DND-41 (cell line): Measurements from ENCODE around the gene RGS8.

Source experiments
- ATAC-seq: fragments of 200-7000 bp; cut with Tn5 transposase; 3 replicates; pipeline ENCODE4 v1.9.1; 2021; ENCODE audit warnings: low read depth; ENCODE audit not compliant: insufficient read depth
- DNase-seq: peaks from one replicate; pipeline ENCODE4 v3.0.0-alpha.2; 2020
- H2AFZ ChIP-seq: 2 replicates; pipeline ENCODE4 v1.6.0; 2012; ENCODE audit warnings: low read depth, low read length
- H3K27ac ChIP-seq: 2 replicates; pipeline ENCODE4 v1.5.1; 2012; ENCODE audit warnings: low read length, inconsistent platforms
- H3K27me3 ChIP-seq: fragments of 200-600 bp; sonication (generic); 2 replicates; pipeline ENCODE4 v1.6.0; 2012; ENCODE audit warnings: low read length, mild to moderate bottlenecking, inconsistent platforms; ENCODE audit not compliant: insufficient read depth, poor library complexity
- H3K36me3 ChIP-seq: 2 replicates; pipeline ENCODE4 v1.5.1; 2012; ENCODE audit warnings: low read length, inconsistent platforms; ENCODE audit not compliant: insufficient read depth
- H3K4me1 ChIP-seq: 2 replicates; pipeline ENCODE4 v1.5.1; 2012; ENCODE audit warnings: mild to moderate bottlenecking, low read length; ENCODE audit not compliant: insufficient read depth
- H3K4me2 ChIP-seq: 2 replicates; pipeline ENCODE4 v1.6.0; 2012; ENCODE audit warnings: mild to moderate bottlenecking, moderate library complexity, low read length, inconsistent platforms; ENCODE audit not compliant: insufficient read depth
- H3K4me3 ChIP-seq, 2 experiments: fragments of 200-600 bp in 1 of 2; shearing (Covaris generic) in 1 of 2; 2 replicates each; pipeline ENCODE4 v1.5.1; 2012 to 2016; ENCODE audit warnings: inconsistent platforms in 2 of 2, low read length in 2 of 2, mild to moderate bottlenecking in 2 of 2, low read depth in 1 of 2, moderate library complexity in 1 of 2
- H3K79me2 ChIP-seq: 2 replicates; pipeline ENCODE4 v1.6.0; 2012; ENCODE audit warnings: low read length, inconsistent platforms; ENCODE audit not compliant: insufficient read depth
- H3K9ac ChIP-seq: 2 replicates; pipeline ENCODE4 v1.6.0; 2012; ENCODE audit warnings: low read depth, mild to moderate bottlenecking, inconsistent platforms, low read length, moderate library complexity
- H3K9me3 ChIP-seq: 2 replicates; pipeline ENCODE4 v1.5.1; 2012; ENCODE audit warnings: low read length, moderate library complexity, mild to moderate bottlenecking, inconsistent platforms; ENCODE audit not compliant: insufficient read depth, severe bottlenecking
- H4K20me1 ChIP-seq: 2 replicates; pipeline ENCODE4 v1.6.0; 2012; ENCODE audit warnings: low read length; ENCODE audit not compliant: insufficient read depth
- EZH2 ChIP-seq: IDR thresholded peaks from 3 replicates; pipeline ENCODE4 v1.6.1; 2012; ENCODE audit warnings: borderline replicate concordance, low read depth, mild to moderate bottlenecking, moderate library complexity, low read length, inconsistent platforms; ENCODE audit not compliant: severe bottlenecking
- TF ChIP-seq, protein P1 (sequence below): IDR thresholded peaks from 2 replicates; pipeline ENCODE4 v1.5.1; 2012; ENCODE audit warnings: borderline replicate concordance, low read length, moderate library complexity, mild to moderate bottlenecking; ENCODE audit not compliant: poor library complexity, severe bottlenecking; ENCODE audit errors: extremely low read depth

The RGS8 gene

DNA sequence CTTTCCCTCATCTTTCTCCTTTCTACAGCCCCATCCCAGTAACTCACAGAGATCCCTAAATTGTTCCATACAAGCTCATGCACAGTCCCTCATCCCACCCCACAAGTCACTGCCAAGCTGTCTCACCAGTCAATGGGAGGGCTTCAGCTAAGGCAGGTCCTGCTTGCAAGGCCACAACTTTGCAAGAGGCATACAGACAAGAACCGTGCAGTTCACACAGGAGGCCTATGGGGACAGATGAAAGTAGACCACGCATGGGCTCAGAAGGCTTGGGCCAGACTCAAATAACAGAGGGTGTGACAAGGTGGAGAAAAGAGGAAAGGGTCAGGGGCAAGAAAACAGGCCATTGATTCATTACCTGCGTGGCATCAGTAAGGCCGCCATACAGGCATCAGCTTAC is 15.1 kb downstream of the RGS8 start:
- no peaks in the 10 kb centered on the region for H4K20me1 ChIP-seq
- H3K9me3 ChIP-seq: no peaks in the 10 kb centered on the region
- H3K4me1 ChIP-seq: no peaks in the 10 kb centered on the region
- H2AFZ ChIP-seq: no peak overlapping the region
- H3K27me3 ChIP-seq: no peaks in the 10 kb centered on the region
- no peak overlapping the region for H3K9ac ChIP-seq
- ATAC-seq (no peak), DNase-seq (no peak)
- no peak overlapping the region for H3K4me2 ChIP-seq
- no peaks in the 10 kb centered on the region for H3K36me3 ChIP-seq
- no peak overlapping the region for H3K4me3 ChIP-seq
- no peak overlapping the region for H3K27ac ChIP-seq
- TF ChIP-seq EZH2: no peak
- TF ChIP-seq, protein P1, sequence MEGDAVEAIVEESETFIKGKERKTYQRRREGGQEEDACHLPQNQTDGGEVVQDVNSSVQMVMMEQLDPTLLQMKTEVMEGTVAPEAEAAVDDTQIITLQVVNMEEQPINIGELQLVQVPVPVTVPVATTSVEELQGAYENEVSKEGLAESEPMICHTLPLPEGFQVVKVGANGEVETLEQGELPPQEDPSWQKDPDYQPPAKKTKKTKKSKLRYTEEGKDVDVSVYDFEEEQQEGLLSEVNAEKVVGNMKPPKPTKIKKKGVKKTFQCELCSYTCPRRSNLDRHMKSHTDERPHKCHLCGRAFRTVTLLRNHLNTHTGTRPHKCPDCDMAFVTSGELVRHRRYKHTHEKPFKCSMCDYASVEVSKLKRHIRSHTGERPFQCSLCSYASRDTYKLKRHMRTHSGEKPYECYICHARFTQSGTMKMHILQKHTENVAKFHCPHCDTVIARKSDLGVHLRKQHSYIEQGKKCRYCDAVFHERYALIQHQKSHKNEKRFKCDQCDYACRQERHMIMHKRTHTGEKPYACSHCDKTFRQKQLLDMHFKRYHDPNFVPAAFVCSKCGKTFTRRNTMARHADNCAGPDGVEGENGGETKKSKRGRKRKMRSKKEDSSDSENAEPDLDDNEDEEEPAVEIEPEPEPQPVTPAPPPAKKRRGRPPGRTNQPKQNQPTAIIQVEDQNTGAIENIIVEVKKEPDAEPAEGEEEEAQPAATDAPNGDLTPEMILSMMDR: no peak
- H3K79me2 ChIP-seq: no peaks in the 10 kb centered on the region

- H3K4me1 ChIP-seq: no peaks in the 10 kb centered on the region
- no peak overlapping the region for H2AFZ ChIP-seq
- no peaks in the 10 kb centered on the region for H3K79me2 ChIP-seq
- H3K4me3 ChIP-seq: no peak overlapping the region
- no peak overlapping the region for H3K27ac ChIP-seq
- no peak for DNase-seq
- H3K4me2 ChIP-seq: no peak overlapping the region
- no peaks in the 10 kb centered on the region for H3K36me3 ChIP-seq
- no peaks in the 10 kb centered on the region for H4K20me1 ChIP-seq
- ATAC-seq: no peak
- TF ChIP-seq EZH2: no peak
- TF ChIP-seq, protein P1: no peak
- no peak overlapping the region for H3K9ac ChIP-seq
- no peaks in the 10 kb centered on the region for H3K27me3 ChIP-seq
- no peaks in the 10 kb centered on the region for H3K9me3 ChIP-seq
Observed at GRCh38 chr1:182668521-182669054, 15.8 kb downstream of the RGS8 start.

DNA sequence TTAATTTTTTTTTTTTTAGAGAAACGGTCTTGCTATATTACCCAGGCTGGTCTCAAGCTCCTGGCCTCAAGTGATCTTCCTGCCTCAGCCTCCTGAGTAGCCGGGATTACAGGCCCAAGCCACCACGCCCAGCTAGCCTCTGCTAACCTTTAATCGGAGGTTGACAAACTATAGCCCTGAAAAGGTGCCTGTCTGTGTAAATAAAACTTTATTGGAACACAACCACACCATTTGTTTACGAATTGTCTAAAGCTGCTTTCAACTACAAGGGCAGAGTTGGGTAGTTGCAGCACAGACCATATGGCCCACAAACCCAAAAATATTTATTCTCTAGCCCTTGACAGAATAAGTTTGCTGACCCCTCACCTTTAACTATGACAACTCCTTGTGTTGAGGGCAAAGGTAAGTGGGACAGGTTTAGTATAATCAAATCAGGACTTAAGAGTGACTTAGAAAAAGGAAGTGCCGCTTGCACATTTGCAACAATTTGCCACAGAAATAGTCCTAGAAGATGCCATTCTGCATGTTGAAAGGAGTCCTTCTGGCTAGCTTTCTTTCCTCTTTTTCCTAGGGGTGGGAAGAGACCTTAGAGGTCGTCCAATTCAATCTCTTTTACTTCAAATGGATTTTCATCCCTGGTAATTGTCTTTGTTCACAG is 16.4 kb downstream of the RGS8 start:
- no peak overlapping the region for H2AFZ ChIP-seq
- DNase-seq: no peak
- no peaks in the 10 kb centered on the region for H3K27me3 ChIP-seq
- H3K4me2 ChIP-seq: no peak overlapping the region
- H3K36me3 ChIP-seq: no peaks in the 10 kb centered on the region
- no peak overlapping the region for H3K27ac ChIP-seq
- H3K9me3 ChIP-seq: no peaks in the 10 kb centered on the region
- H3K79me2 ChIP-seq: no peaks in the 10 kb centered on the region
- H3K9ac ChIP-seq: no peak overlapping the region
- TF ChIP-seq, protein P1: no peak
- TF ChIP-seq EZH2: no peak
- ATAC-seq: no peak
- H3K4me3 ChIP-seq: no peak overlapping the region
- H4K20me1 ChIP-seq: no peaks in the 10 kb centered on the region
- H3K4me1 ChIP-seq: no peaks in the 10 kb centered on the region
